ENCODE measurements around the gene ISG15.
A peak's percentile ranks its signal among the peaks of the same experiment; 100 is the strongest.
"Not testable (repeated sequence)": the region's sequence is repeated elsewhere in the genome, so short reads cannot be mapped to it uniquely, and the experiment has no call there.

ISG15 gene

GRCh38 chr1:1053022-1053421, 39.7 kb downstream of the ISG15 start:
- no peak overlapping the region for H3K4me3 ChIP-seq (ENCODE audit: low read length)
- no peak for TF ChIP-seq ZNF274 (IDR thresholded peaks at IDR 0.05; ENCODE audit: low read depth, low read length)

GRCh38 chr1:1053682-1054081, 40.4 kb downstream of the ISG15 start:
- no peak overlapping the region for H3K4me3 ChIP-seq (ENCODE audit: low read length)
- no peak for TF ChIP-seq ZNF274 (IDR thresholded peaks at IDR 0.05; ENCODE audit: low read depth, low read length)

GRCh38 chr1:1054099-1054700, 40.9 kb downstream of the ISG15 start:
- no peak for TF ChIP-seq ZNF274 (IDR thresholded peaks at IDR 0.05; ENCODE audit: low read depth, low read length)
- H3K4me3 ChIP-seq (ENCODE audit: low read length) = no peak overlapping the region

GRCh38 chr1:1054971-1055370, 41.7 kb downstream of the ISG15 start:
- H3K4me3 ChIP-seq (ENCODE audit: low read length) = no peak overlapping the region
- TF ChIP-seq ZNF274 (IDR thresholded peaks at IDR 0.05; ENCODE audit: low read depth, low read length) = no peak

GRCh38 chr1:1055841-1056736, 42.8 kb downstream of the ISG15 start:
- no peak overlapping the region for H3K4me3 ChIP-seq (ENCODE audit: low read length)
- TF ChIP-seq ZNF274 (IDR thresholded peaks at IDR 0.05; ENCODE audit: low read depth, low read length) = no peak

- not testable (repeated sequence) for H3K4me3 ChIP-seq (ENCODE audit: low read length)
Observed at GRCh38 chr1:1057769-1058087, 44.4 kb downstream of the ISG15 start.

GRCh38 chr1:1058088-1058905, 45.0 kb downstream of the ISG15 start:
- H3K4me3 ChIP-seq (ENCODE audit: low read length) = no peak overlapping the region
- TF ChIP-seq ZNF274 (IDR thresholded peaks at IDR 0.05; ENCODE audit: low read depth, low read length) = no peak

- TF ChIP-seq ZNF274 (IDR thresholded peaks at IDR 0.05; ENCODE audit: low read depth, low read length) = no peak
- H3K4me3 ChIP-seq (ENCODE audit: low read length) = peak overlapping the region; percentile 28; the same call in 1 of the 2 replicates
Observed at GRCh38 chr1:1058921-1059493, 45.7 kb downstream of the ISG15 start.

- TF ChIP-seq ZNF274 (IDR thresholded peaks at IDR 0.05; ENCODE audit: low read depth, low read length) = no peak
- peak overlapping the region; percentile 49; the same call in 1 of the 2 replicates for H3K4me3 ChIP-seq (ENCODE audit: low read length)
Observed at GRCh38 chr1:1059494-1060280, 46.4 kb downstream of the ISG15 start.

- TF ChIP-seq ZNF274 (IDR thresholded peaks at IDR 0.05; ENCODE audit: low read depth, low read length) = no peak
- no peak overlapping the region for H3K4me3 ChIP-seq (ENCODE audit: low read length)
Observed at GRCh38 chr1:1060281-1061000, 47.1 kb downstream of the ISG15 start.

- TF ChIP-seq ZNF274 (IDR thresholded peaks at IDR 0.05; ENCODE audit: low read depth, low read length) = no peak
- H3K4me3 ChIP-seq (ENCODE audit: low read length) = no peak overlapping the region
Observed at GRCh38 chr1:1061682-1062345, 48.5 kb downstream of the ISG15 start.

- TF ChIP-seq ZNF274 (IDR thresholded peaks at IDR 0.05; ENCODE audit: low read depth, low read length) = no peak
Observed at GRCh38 chr1:1062348-1063163, 49.3 kb downstream of the ISG15 start.

More at GRCh38 chr1:1062348-1063163, 49.3 kb downstream of the ISG15 start:
- H3K4me3 ChIP-seq (ENCODE audit: low read length) = no peak overlapping the region

Data from GM08714 (cell line).